ENCODE measurements around the gene HPSE2. TPM values are rescaled to one million over a fixed set of nuclear protein-coding genes. Genes with fewer than 3 reads are reported as not detected.

HPSE2 gene
- total RNA-seq, 2 experiments from 2014 or later = not detected

DNA sequence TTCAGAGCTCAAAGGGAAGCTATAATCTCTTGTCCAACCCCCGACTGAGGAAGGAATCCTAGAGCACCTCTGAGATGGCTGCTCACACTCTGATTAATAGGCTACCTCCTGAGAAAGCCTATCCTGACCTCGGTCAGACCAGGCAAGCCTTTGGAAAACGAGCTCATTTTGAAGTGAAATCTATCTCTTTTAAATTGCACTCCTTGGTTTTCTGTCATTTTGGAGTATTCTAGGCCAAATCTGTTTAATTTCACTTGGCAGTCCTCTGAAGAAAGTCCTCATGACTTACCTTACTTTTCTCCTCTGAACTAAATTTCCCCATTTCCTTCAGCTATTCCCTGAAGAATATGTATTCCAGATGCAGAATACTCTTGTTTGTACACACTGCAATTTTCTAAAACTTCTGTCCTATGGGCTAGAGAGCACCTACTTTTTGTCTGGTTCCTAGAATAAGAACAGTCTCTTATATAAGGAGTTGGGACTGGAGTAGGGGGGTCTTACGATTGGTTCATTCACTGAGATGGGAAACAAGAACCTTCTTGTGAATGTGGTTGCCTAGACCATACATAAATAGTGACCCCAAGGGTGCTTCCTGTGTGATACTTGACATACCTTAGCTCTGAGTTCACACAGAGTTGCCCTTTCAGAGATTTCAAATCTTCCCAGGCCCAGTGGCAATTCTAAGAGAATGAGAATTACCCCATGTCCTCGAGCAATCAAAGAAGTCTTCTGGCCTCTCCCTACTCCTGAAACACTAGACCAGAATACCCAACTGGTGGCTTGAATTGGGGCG lies 757.0 kb downstream of the HPSE2 start:
- no peak overlapping the region for H3K27ac Mint-ChIP-seq
- POLR2A ChIA-PET = no interaction called here
- peaks cover 5% of the 10 kb centered on the region for H3K27me3 Mint-ChIP-seq

DNA sequence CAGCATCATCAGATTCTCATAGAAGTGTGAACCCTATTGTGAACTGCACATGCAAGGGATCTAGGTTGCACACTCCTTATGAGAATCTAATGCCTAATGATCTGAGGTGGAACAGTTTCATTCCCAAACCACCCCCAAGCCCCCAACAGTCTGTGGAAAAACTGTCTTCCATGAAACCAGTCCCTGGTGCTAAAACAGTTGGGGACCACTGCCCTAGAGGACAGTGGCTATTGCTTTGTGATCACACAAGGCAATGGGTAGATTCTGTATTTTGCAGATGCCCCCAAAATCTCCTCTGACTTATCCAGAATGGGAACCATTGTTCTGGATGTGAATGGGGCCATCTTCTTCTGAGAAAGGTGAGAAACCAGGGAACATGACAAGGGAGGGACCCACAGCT lies 757.8 kb downstream of the HPSE2 start:
- H3K4me3 Mint-ChIP-seq = no peak overlapping the region
- no peak for DNase-seq
- ChIA-PET POLR2A (no interaction called here), CTCF (interaction anchor here (2.8 kb wide), 1 partner anchor 10 kb away, joined by 16 read pairs; no protein-coding TSS in a partner anchor)
- no peak overlapping the region for H3K27ac Mint-ChIP-seq
- no peaks in the 10 kb centered on the region for H3K9me3 Mint-ChIP-seq
- H3K36me3 Mint-ChIP-seq (ENCODE audit: low read depth) = no peaks in the 10 kb centered on the region
- H3K4me1 Mint-ChIP-seq = peaks cover 4% of the 10 kb centered on the region
- peaks cover 7% of the 10 kb centered on the region for H3K27me3 Mint-ChIP-seq

More for the DNA sequence above, 757.0 kb downstream of the HPSE2 start:
- DNase-seq = no peak
- H3K36me3 Mint-ChIP-seq (ENCODE audit: low read depth) = no peaks in the 10 kb centered on the region
- CTCF ChIA-PET = interaction anchor here (2.8 kb wide), 1 partner anchor 11 kb away, joined by 16 read pairs; no protein-coding TSS in a partner anchor
- H3K4me1 Mint-ChIP-seq = peaks cover 4% of the 10 kb centered on the region
- H3K4me3 Mint-ChIP-seq = no peak overlapping the region
- H3K9me3 Mint-ChIP-seq = no peaks in the 10 kb centered on the region

DNA sequence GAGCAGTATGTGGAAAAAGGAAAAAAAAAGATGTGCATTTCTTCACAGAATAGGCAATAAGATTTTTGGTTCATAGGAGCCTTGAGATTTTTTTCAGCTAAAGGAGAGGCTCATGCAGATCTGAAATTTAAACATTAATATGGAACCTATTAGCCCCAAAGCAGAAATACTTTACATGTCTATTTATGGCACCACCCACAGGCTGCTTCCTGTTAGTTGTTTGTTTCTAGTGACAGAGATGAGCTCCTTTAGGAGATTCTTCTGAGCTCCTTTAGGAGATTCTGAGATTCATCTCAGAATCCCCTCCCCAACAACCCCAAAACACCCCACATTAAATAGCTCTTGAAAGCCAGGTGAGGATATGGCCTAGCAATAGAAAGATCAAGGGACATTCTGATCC lies 761.0 kb downstream of the HPSE2 start:
- DNase-seq = no peak
- Mint-ChIP-seq H3K27me3 (peaks cover 17% of the 10 kb centered on the region), H3K36me3 (ENCODE audit: low read depth) (no peaks in the 10 kb centered on the region), H3K27ac (no peak overlapping the region), H3K9me3 (no peaks in the 10 kb centered on the region), H3K4me3 (no peak overlapping the region), H3K4me1 (no peaks in the 10 kb centered on the region)
- ChIA-PET CTCF (no interaction called here), POLR2A (no interaction called here)

DNA sequence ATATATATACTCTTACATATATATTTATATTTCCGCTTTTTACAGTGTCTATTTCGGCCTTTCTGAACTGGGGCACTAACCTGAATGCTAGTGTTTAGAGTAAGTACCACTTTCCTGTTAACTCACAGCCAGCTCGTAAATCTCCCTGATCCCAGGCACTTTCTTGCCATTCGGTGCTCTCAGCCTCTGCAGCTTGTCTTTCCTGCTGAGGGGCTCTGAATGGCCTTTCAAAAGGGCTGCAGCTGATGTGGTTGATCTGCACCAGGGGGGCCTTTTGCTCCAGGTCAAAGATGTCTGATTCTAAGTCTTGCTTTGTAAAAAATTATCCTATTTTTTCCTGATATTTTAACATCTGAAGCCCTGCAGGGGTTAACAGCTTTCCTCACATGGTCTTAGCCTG lies 763.5 kb downstream of the HPSE2 start:
- POLR2A ChIA-PET = no interaction called here
- H3K4me1 Mint-ChIP-seq = peaks cover 9% of the 10 kb centered on the region
- H3K36me3 Mint-ChIP-seq (ENCODE audit: low read depth) = no peaks in the 10 kb centered on the region
- no peak overlapping the region for H3K27ac Mint-ChIP-seq
- CTCF ChIA-PET = no interaction called here
- H3K4me3 Mint-ChIP-seq = no peak overlapping the region
- DNase-seq = no peak
- H3K27me3 Mint-ChIP-seq = peaks cover 22% of the 10 kb centered on the region
- H3K9me3 Mint-ChIP-seq = no peaks in the 10 kb centered on the region

DNA sequence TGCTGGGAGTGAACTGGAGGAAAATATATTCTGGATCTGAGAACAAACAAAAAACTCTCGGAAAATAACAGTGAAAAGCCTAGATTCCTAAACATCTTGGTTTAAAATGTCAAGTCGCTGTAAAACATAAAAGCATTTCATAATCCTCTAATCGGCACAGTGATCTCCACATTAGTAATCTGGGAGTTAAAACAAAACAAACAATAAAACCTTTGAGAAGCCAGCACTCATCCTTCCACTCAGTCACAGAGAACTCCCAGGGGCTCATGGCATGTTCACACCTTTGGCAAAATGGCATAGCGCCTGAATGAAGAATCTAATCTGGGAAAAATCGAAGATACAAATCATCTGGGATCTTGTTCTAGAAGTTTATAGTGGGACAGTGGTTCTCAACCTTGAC lies 764.8 kb downstream of the HPSE2 start:
- H3K4me1 Mint-ChIP-seq = peaks cover 11% of the 10 kb centered on the region
- CTCF ChIA-PET = no interaction called here
- DNase-seq = no peak
- H3K4me3 Mint-ChIP-seq = no peak overlapping the region
- H3K36me3 Mint-ChIP-seq (ENCODE audit: low read depth) = no peaks in the 10 kb centered on the region
- no peaks in the 10 kb centered on the region for H3K9me3 Mint-ChIP-seq
- no peak overlapping the region for H3K27ac Mint-ChIP-seq
- POLR2A ChIA-PET = no interaction called here
- H3K27me3 Mint-ChIP-seq = peaks cover 22% of the 10 kb centered on the region

DNA sequence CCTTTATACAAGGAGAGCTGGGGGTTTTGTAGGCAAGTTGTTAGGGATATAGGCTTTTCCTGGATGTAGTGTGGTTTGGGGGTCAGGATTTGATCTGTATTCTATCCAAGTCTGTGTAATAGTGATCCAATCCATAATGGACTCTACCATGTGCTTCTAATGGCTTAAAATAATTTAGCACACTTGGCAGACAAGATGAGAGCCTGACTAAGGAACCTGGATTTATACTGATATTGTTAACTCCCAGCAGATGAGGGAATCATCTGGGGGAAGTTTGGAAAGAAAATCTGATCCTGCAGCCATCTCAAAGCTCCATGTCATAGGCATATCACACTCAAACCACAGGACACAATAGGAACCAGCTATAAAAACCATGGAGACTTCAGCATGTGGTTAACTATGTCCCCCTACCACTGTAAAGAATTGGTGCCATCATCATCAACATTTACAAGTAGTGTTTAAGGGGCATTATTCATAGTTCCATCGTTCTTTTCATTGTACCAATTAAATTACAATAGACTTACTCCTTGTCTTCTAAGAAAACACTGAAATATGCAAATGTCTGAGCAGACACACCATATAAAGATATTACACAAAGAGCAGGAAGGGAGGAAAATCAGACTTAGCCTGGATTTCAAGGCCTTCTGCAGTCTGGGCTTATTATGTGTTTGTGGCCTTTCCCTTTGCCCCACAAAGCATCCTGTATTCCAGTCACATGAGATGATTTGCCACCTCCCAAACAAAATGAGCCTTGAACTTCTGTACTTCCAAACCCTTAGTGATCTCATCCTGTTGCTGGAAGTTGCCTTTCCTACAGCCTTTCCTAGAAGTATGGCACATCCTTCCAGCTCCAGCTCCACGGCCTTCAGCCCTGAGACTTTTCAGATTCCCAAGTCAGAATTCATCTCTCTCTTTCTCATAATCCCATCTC lies 766.4 kb downstream of the HPSE2 start:
- peaks cover 25% of the 10 kb centered on the region for H3K27me3 Mint-ChIP-seq
- no peaks in the 10 kb centered on the region for H3K36me3 Mint-ChIP-seq (ENCODE audit: low read depth)
- no peak overlapping the region for H3K4me3 Mint-ChIP-seq
- H3K9me3 Mint-ChIP-seq = no peaks in the 10 kb centered on the region
- H3K27ac Mint-ChIP-seq = no peak overlapping the region
- DNase-seq = no peak
- H3K4me1 Mint-ChIP-seq = peaks cover 11% of the 10 kb centered on the region
- ChIA-PET CTCF (interaction anchor here (1.1 to 2.6 kb wide), 3 partner anchors 10 to 196 kb away, joined by 3 to 28 read pairs (median 16); no protein-coding TSS in a partner anchor), POLR2A (interaction anchor here (1.7 kb wide), 1 partner anchor 23 kb away, joined by 5 read pairs; no protein-coding TSS in a partner anchor)

DNA sequence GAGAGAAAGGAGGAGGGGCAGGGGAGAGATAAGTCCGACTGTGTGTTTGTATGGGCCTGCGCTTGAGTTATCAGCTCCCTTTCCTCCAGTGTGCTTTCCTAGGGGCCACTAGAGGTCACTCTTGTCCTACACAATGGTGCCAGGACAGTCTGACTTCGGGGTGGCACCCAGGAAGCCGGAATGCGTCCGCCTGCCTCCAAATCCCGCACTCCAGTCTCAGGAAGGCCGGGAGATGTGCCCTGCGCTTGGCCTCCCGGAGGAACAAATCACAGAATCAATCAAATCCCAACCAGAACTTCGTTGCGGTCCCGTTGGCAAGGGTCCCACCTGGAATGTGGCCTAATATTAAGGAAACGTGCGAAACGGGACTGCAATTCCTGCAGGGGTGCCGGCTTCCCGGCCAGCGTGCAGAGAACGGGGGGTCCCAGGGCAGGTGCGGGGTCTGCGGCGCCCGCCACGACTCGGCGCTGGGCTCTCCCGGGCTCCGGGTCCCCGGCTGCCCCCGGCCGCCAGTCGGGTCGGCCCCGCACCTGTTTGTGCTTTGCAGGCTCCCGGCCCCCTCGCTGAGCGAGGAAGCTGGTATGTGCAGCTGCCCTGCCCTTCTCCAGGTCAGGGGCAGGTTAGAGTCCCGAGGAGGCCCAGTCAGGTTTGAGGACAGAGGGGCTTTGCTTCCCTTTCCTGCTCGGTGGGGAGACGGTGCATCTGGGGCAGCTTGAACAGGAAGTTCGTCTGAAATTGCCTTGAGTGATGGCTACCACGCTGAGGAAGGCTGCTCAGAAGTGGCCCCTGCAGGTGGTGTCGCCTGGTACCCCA lies 767.9 kb downstream of the HPSE2 start:
- Mint-ChIP-seq H3K4me3 (peak overlapping the region; percentile 82), H3K4me1 (peaks cover 11% of the 10 kb centered on the region), H3K9me3 (no peaks in the 10 kb centered on the region), H3K36me3 (ENCODE audit: low read depth) (no peaks in the 10 kb centered on the region), H3K27ac (no peak overlapping the region), H3K27me3 (peaks cover 29% of the 10 kb centered on the region)
- ChIA-PET POLR2A (interaction anchor here (0.6 to 1.7 kb wide), 2 partner anchors 22 to 1527 kb away, joined by 3 to 5 read pairs; no protein-coding TSS in a partner anchor), CTCF (interaction anchor here (0.6 to 2.6 kb wide), 24 partner anchors 9 to 811 kb away, joined by 3 to 28 read pairs (median 4); no protein-coding TSS in a partner anchor)
- DNase-seq = peak; percentile 68

DNA sequence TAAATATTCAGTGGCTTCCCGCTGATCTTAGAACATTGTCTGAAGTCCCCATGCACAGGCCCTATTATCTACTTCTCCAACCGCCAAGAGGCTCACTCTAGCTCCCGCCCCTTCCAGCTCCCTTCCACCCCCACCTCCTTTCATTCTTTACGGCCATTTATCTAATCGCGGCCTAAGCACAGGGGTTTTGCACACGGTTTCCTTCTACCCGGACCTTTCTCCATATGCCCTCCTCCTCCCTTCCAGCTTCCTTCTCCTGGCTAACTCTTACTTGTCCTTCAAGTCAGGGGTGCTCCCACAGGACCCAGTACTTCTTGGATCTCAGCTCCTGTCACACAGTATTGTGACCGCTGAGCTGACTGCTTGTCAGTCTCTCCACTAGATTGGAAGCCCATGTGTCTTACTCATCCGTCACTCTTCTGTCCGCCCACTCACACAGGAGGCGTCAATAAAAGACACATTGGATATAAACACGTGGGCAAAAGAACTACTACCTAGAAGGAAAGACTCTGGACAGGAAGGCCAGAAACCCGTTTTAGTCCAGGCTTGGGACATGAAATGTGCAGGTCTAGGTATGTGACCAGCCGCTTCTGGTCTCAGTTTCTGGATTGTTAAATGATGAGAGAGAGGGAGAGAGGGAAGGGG lies 768.7 kb downstream of the HPSE2 start:
- no peak for DNase-seq
- Mint-ChIP-seq H3K9me3 (no peaks in the 10 kb centered on the region), H3K4me1 (peaks cover 11% of the 10 kb centered on the region), H3K27me3 (peaks cover 27% of the 10 kb centered on the region), H3K4me3 (no peak overlapping the region), H3K27ac (no peak overlapping the region), H3K36me3 (ENCODE audit: low read depth) (no peaks in the 10 kb centered on the region)
- CTCF ChIA-PET = interaction anchor here (0.6 to 2.6 kb wide), 24 partner anchors 8 to 1861 kb away, joined by 3 to 28 read pairs (median 4); no protein-coding TSS in a partner anchor
- POLR2A ChIA-PET = interaction anchor here (0.6 to 1.7 kb wide), 2 partner anchors 21 to 1527 kb away, joined by 3 to 5 read pairs; no protein-coding TSS in a partner anchor

DNA sequence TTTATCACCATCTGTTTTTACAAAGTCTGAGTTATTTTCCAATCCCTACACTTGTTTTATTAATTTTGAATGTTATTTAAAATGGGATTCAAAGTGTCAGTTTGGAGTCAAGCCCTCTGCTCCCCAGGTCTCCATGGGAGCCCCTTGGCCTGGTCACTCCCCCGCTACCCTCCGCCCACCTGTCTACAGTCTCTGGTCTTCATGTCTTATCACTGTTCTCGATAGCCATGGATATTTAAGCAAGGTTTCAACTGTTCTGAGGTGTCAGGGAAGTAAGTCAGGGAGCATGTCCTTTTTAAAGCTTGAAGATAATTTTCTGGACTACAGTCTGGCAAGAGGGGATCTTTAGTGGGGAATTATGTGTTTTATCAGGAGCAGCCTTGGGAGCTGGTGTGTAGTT lies 769.8 kb downstream of the HPSE2 start:
- Mint-ChIP-seq H3K36me3 (ENCODE audit: low read depth) (no peaks in the 10 kb centered on the region), H3K27ac (no peak overlapping the region), H3K4me1 (peaks cover 11% of the 10 kb centered on the region), H3K4me3 (no peak overlapping the region), H3K9me3 (no peaks in the 10 kb centered on the region), H3K27me3 (peaks cover 22% of the 10 kb centered on the region)
- ChIA-PET CTCF (interaction anchor here (1.0 kb wide), 1 partner anchor 781 kb away, joined by 3 read pairs; no protein-coding TSS in a partner anchor), POLR2A (interaction anchor here (0.8 kb wide), 1 partner anchor 965 kb away, joined by 3 read pairs; the partner anchor contains the start of gene GOT1)
- no peak for DNase-seq

DNA sequence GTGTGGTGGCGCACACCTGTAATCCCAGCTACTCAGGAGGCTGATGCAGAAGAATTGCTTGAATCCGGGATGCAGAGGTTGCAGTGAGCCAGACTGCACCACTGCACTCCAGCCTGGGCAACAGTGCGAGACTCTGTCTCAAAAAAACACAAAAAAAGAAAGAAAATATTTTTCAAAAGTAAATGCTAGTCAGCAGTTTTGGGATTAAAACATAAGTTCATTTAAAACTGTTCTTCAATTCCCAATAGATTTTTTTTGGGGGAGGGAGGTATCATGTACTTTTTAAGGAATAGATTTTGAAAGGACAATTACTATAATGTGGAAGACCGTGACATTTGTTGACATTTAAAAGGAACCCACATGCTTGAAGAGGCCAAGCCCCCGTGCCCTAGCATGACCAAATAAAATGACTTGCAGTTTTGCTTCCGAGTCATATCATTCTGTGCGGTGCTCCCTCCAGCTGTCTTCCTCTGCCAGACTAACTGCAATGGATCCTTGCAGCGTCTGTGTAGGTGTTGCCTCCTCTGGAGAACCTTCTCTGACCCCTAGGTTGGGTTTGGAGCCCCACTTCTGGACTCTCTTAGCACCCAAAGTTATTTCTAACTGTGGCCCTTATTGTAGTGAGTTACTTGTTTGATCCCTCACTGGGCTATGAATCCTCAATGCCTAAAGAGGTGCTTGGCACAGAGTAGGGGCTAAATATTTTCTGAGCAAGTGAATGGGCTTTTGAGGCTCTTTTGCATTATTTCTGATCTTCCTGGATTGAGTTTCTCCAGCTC lies 771.5 kb downstream of the HPSE2 start:
- Mint-ChIP-seq H3K9me3 (no peaks in the 10 kb centered on the region), H3K4me1 (peaks cover 11% of the 10 kb centered on the region), H3K36me3 (ENCODE audit: low read depth) (no peaks in the 10 kb centered on the region), H3K4me3 (no peak overlapping the region), H3K27ac (no peak overlapping the region), H3K27me3 (peaks cover 19% of the 10 kb centered on the region)
- no peak for DNase-seq
- ChIA-PET CTCF (no interaction called here), POLR2A (no interaction called here)

DNA sequence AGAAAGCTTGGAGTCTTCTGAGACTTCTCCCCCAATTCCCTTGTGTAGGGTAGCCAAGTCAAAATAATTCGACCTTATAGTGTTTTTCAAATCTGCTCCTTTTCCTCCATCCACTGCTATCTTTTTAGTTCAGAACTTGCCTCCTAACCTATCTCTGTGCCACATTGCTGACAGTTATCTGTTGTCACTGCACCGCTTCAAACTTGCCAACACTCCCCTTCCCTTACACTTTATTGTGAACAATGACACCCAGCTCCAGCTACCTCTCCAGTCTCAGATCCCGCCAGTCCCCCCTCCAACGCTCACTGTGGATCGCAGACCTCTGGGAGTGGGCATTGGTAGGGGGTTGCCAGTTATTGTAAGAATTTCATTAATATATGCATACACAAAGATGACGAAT lies 772.6 kb downstream of the HPSE2 start:
- POLR2A ChIA-PET = no interaction called here

More for the DNA sequence above, 772.6 kb downstream of the HPSE2 start:
- Mint-ChIP-seq H3K27ac (no peak overlapping the region), H3K4me1 (peaks cover 6% of the 10 kb centered on the region), H3K9me3 (no peaks in the 10 kb centered on the region), H3K27me3 (peaks cover 14% of the 10 kb centered on the region), H3K36me3 (ENCODE audit: low read depth) (no peaks in the 10 kb centered on the region), H3K4me3 (no peak overlapping the region)
- no peak for DNase-seq
- CTCF ChIA-PET = no interaction called here

Data from activated CD4-positive, alpha-beta memory T cell treated with anti-CD3 and anti-CD28 coated beads, Interleukin-2, amount 10 ng/mL, durations not matched to agents 7 days and 5 days (primary cell).